GM18519 (cell line): ENCODE measurements around the gene ETFDH.
"Not testable (repeated sequence)": the region's sequence is repeated elsewhere in the genome, so short reads cannot be mapped to it uniquely, and the experiment has no call there.

ENCODE experiments used
- ATAC-seq: cut with Tn5 transposase; IDR thresholded peaks from one replicate; pipeline ENCODE4 v1.9.1; 2021; ENCODE audit warnings: mild to moderate bottlenecking, moderate library complexity; ENCODE audit not compliant: unreplicated experiment, low FRiP score

The ETFDH gene

GRCh38 chr4:158746537-158746936, 74.4 kb downstream of the ETFDH start:
- ATAC-seq = not testable (repeated sequence)

- no peak for ATAC-seq
Measured at GRCh38 chr4:158750379-158750778, 78.3 kb downstream of the ETFDH start.

GRCh38 chr4:158754385-158755180, 82.5 kb downstream of the ETFDH start:
- no peak for ATAC-seq

- ATAC-seq = not testable (repeated sequence)
Measured at GRCh38 chr4:158755819-158756218, 83.7 kb downstream of the ETFDH start.

GRCh38 chr4:158756588-158756987, 84.5 kb downstream of the ETFDH start:
- no peak for ATAC-seq

GRCh38 chr4:158758142-158758541, 86.0 kb downstream of the ETFDH start:
- ATAC-seq = no peak

- ATAC-seq = no peak
Measured at GRCh38 chr4:158758703-158759102, 86.6 kb downstream of the ETFDH start.
